Astrocyte of the cerebellum (primary cell): ENCODE measurements around the gene SLC9C1.

Experiments
- DNase-seq: peaks from one replicate; pipeline ENCODE4 v3.0.0-alpha.2; 2011; ENCODE audit warnings: low read depth
- H3K4me3 ChIP-seq: 2 replicates; pipeline ENCODE4 v1.5.1; 2011; ENCODE audit warnings: mild to moderate bottlenecking, low read depth, low read length, moderate library complexity
- CTCF ChIP-seq: IDR thresholded peaks from 2 replicates; pipeline ENCODE4 v1.5.1; 2012; ENCODE audit warnings: low read length, low read depth, moderate library complexity, mild to moderate bottlenecking; ENCODE audit errors: missing control alignments
- in situ Hi-C: cut with HindIII; loops from 2 replicates; pipeline ENCODE4 v1.10.0; 2017; ENCODE audit warnings: low sequenced_read_pairs

The SLC9C1 gene

GRCh38 chr3:112130638-112130993 is 163.4 kb downstream of the SLC9C1 start:
- TF ChIP-seq CTCF: no peak
- in situ Hi-C loops: no loop called here
- DNase-seq: no peak
- no peak overlapping the region for H3K4me3 ChIP-seq

- no peak for DNase-seq
- no peak for TF ChIP-seq CTCF
- in situ Hi-C loops: no loop called here
- no peak overlapping the region for H3K4me3 ChIP-seq
These were observed 163.9 kb downstream of the SLC9C1 start for GRCh38 chr3:112129925-112130637.

- H3K4me3 ChIP-seq: no peak overlapping the region
- in situ Hi-C loops: no loop called here
- no peak for DNase-seq
- TF ChIP-seq CTCF: no peak
These were observed 164.9 kb downstream of the SLC9C1 start for GRCh38 chr3:112128843-112129727.

- in situ Hi-C loops: no loop called here
- no peak overlapping the region for H3K4me3 ChIP-seq
- DNase-seq: no peak
- TF ChIP-seq CTCF: no peak
These were observed 166.2 kb downstream of the SLC9C1 start for GRCh38 chr3:112127522-112128494.

GRCh38 chr3:112126511-112126911 is 167.5 kb downstream of the SLC9C1 start:
- H3K4me3 ChIP-seq: no peak overlapping the region
- TF ChIP-seq CTCF: no peak
- in situ Hi-C loops: no loop called here
- DNase-seq: no peak
